ENCODE data around the gene CD101.

The CD101 gene

GRCh38 chr1:117032681-117033539 is 31.4 kb downstream of the CD101 start:
- TF ChIP-seq, protein P1, sequence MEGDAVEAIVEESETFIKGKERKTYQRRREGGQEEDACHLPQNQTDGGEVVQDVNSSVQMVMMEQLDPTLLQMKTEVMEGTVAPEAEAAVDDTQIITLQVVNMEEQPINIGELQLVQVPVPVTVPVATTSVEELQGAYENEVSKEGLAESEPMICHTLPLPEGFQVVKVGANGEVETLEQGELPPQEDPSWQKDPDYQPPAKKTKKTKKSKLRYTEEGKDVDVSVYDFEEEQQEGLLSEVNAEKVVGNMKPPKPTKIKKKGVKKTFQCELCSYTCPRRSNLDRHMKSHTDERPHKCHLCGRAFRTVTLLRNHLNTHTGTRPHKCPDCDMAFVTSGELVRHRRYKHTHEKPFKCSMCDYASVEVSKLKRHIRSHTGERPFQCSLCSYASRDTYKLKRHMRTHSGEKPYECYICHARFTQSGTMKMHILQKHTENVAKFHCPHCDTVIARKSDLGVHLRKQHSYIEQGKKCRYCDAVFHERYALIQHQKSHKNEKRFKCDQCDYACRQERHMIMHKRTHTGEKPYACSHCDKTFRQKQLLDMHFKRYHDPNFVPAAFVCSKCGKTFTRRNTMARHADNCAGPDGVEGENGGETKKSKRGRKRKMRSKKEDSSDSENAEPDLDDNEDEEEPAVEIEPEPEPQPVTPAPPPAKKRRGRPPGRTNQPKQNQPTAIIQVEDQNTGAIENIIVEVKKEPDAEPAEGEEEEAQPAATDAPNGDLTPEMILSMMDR (IDR thresholded peaks at IDR 0.05; ENCODE audit: insufficient read depth, low read depth, low read length, missing control alignments), result no peak
- no peak overlapping the region for H3K4me3 ChIP-seq (ENCODE audit: low read depth, low read length)
- no peak for DNase-seq (ENCODE audit: low read depth)

DNA sequence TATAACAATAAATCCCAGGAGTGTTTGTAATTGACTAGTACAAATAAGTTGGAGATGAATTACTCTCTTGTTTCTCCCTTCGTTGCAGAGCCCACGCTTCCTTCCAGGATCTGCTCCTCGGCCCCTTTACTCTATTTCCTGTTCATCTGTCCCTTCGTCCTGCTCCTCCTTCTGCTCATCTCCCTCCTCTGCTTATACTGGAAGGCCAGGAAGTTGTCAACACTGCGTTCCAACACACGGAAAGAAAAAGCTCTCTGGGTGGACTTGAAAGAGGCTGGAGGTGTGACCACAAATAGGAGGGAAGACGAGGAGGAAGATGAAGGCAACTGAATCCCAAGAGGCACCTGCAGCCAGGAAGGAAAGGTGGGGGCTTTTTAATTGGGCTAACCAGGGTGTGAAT is 32.2 kb downstream of the CD101 start:
- TF ChIP-seq, protein P1 (IDR thresholded peaks at IDR 0.05; ENCODE audit: insufficient read depth, low read depth, low read length, missing control alignments), result no peak
- no peak overlapping the region for H3K4me3 ChIP-seq (ENCODE audit: low read depth, low read length)
- DNase-seq (ENCODE audit: low read depth), result no peak

- TF ChIP-seq, protein P1 (IDR thresholded peaks at IDR 0.05; ENCODE audit: insufficient read depth, low read depth, low read length, missing control alignments), result no peak
- no peak overlapping the region for H3K4me3 ChIP-seq (ENCODE audit: low read depth, low read length)
- DNase-seq (ENCODE audit: low read depth), result no peak
Observed at GRCh38 chr1:117034791-117035290, 33.3 kb downstream of the CD101 start.

DNA sequence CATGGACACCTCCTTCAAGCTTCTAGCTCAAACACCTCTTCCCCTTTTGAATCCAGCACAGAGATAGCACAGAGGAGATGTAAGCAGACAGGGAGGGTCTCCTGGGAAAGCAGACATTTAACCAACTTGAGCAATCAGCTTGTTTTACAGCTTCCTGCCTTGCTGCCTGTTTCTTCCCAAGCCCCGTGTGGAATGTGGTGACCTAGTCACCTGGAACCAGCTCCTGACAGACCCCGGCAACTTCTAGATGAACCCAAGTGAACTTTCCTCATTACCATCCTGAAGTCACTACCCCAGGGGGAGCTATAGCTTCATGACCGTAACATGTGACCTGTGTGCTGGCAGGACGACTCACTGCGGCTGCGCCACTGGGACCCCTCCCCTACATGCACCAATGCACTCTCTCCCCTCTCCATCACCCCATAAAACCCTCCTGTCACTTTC is 34.5 kb downstream of the CD101 start:
- DNase-seq (ENCODE audit: low read depth), result no peak
- TF ChIP-seq, protein P1 (IDR thresholded peaks at IDR 0.05; ENCODE audit: insufficient read depth, low read depth, low read length, missing control alignments), result no peak

DNA sequence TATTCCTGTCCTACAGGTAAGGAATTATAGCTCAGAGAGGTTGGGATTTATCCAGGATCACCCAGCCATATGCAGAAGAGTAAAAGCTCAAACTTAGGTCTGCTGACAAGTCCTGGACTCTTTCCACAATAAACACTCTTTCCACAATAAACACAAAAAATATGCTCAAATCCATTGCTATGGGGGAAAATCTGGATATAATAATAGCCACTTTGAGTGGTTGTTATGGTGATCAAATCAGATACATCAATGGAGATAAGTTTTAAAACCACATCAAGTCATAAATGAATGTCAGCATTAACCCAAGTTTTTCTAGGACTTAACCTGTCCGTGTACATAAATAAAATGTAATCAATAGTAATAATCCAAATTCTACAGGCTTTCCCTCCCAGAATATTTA is 36.2 kb downstream of the CD101 start:
- TF ChIP-seq, protein P1 (IDR thresholded peaks at IDR 0.05; ENCODE audit: insufficient read depth, low read depth, low read length, missing control alignments), result no peak
- no peak overlapping the region for H3K4me3 ChIP-seq (ENCODE audit: low read depth, low read length)
- no peak for DNase-seq (ENCODE audit: low read depth)

More for the DNA sequence above, 34.5 kb downstream of the CD101 start:
- no peak overlapping the region for H3K4me3 ChIP-seq (ENCODE audit: low read depth, low read length)

GRCh38 chr1:117038236-117038635 is 36.7 kb downstream of the CD101 start:
- DNase-seq (ENCODE audit: low read depth), result no peak
- TF ChIP-seq, protein P1 (IDR thresholded peaks at IDR 0.05; ENCODE audit: insufficient read depth, low read depth, low read length, missing control alignments), result no peak
- H3K4me3 ChIP-seq (ENCODE audit: low read depth, low read length), result no peak overlapping the region

All from GM12865 (cell line).